Measurements from ENCODE around the gene TRAK1.

DNA sequence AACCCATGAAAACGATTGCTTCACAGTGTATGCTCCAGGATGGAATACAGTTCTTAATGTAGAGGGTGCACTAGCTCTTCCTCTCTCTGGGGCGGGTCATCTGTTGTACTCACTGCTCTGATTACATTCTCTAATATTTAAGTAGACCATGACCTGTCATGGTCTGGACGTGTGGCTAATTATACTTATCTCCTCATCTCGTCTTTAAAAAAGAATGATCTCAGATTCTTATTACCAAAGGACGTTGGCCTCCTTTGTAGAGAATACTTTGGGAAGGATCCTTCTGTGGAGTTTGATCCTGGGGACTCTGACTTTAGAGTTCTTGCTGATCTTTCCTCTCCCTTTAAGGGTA, 48.4 kb upstream of the TRAK1 start:
- no peak for TF ChIP-seq SPI1 (IDR thresholded peaks at IDR 0.05; ENCODE audit: low read depth, low read length)
- no peak for TF ChIP-seq TAF1 (IDR thresholded peaks at IDR 0.05; ENCODE audit: low read depth, low read length)
- no peak for TF ChIP-seq POLR2AphosphoS5 (IDR thresholded peaks at IDR 0.05; ENCODE audit: low read depth, low read length)
- TF ChIP-seq POU2F2 (IDR thresholded peaks at IDR 0.05; ENCODE audit: low read depth, low read length), result no peak
- no peak for TF ChIP-seq POLR2A (IDR thresholded peaks at IDR 0.05; ENCODE audit: low read depth, low read length)

All from GM12891 (cell line).